ENCODE results near the gene TSPAN15.
"Not testable (repeated sequence)": the region's sequence is repeated elsewhere in the genome, so short reads cannot be mapped to it uniquely, and the experiment has no call there.

- TF ChIP-seq, protein P1, sequence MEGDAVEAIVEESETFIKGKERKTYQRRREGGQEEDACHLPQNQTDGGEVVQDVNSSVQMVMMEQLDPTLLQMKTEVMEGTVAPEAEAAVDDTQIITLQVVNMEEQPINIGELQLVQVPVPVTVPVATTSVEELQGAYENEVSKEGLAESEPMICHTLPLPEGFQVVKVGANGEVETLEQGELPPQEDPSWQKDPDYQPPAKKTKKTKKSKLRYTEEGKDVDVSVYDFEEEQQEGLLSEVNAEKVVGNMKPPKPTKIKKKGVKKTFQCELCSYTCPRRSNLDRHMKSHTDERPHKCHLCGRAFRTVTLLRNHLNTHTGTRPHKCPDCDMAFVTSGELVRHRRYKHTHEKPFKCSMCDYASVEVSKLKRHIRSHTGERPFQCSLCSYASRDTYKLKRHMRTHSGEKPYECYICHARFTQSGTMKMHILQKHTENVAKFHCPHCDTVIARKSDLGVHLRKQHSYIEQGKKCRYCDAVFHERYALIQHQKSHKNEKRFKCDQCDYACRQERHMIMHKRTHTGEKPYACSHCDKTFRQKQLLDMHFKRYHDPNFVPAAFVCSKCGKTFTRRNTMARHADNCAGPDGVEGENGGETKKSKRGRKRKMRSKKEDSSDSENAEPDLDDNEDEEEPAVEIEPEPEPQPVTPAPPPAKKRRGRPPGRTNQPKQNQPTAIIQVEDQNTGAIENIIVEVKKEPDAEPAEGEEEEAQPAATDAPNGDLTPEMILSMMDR (IDR thresholded peaks at IDR 0.05) = not testable (repeated sequence)
- TF ChIP-seq POLR2A (IDR thresholded peaks at IDR 0.05) = not testable (repeated sequence)
These were observed 870 bp upstream of the TSPAN15 start for GRCh38 chr10:69450395-69450794.
